GM12878 (cell line): Measurements from ENCODE around the gene TMEM178A. TPM values are rescaled to one million over a fixed set of nuclear protein-coding genes. Genes with fewer than 3 reads are reported as not detected.

Experiments
- ATAC-seq: fragments of 200-7000 bp; cut with Tn5 transposase; 3 replicates; pipeline ENCODE4 v1.9.1; 2020; ENCODE audit warnings: mild to moderate bottlenecking, moderate library complexity
- BruUV-seq: library from RNA; stranded (reverse); fragments of 400-500 nt; replicated peaks from 2 replicates; lab custom pipeline; 2021; lab: Mats Ljungman, UMichigan
- CTCF ChIA-PET: fragments of 300-600 bp; sonication (Branson Sonifier 250); formaldehyde crosslinking; extraction: SDS; loops from one replicate; lab custom pipeline; 2021; ENCODE audit warnings: inconsistent platforms; lab: Yijun Ruan, JAX
- POLR2A ChIA-PET: fragments of 350-600 bp; formaldehyde crosslinking; extraction: SDS; loops from one replicate; lab custom pipeline; 2021; ENCODE audit warnings: inconsistent platforms; lab: Charles Lee
- RAD21 ChIA-PET: fragments of 300-600 bp; sonication (Branson Sonifier 250); formaldehyde crosslinking; loops from one replicate; lab custom pipeline; 2023; ENCODE audit warnings: antibody characterized with exemption; ENCODE audit not compliant: unreplicated experiment; lab: Charles Lee
- SMC1A ChIA-PET: fragments of 300-600 bp; sonication (Branson Sonifier 250); formaldehyde crosslinking; loops from one replicate; lab custom pipeline; 2023; ENCODE audit not compliant: unreplicated experiment, uncharacterized antibody; lab: Charles Lee
- DNase-seq: peaks from one replicate; pipeline ENCODE4 v3.0.0-alpha.2; 2011; ENCODE audit warnings: low read depth, low spot score
- FAIRE-seq: peaks from 3 replicates; lab custom pipeline; 2011; peaks lifted over from hg19 to GRCh38; lab: Jason Lieb, UNC
- H2AFZ ChIP-seq: 2 replicates; pipeline ENCODE4 v1.6.0; 2011; ENCODE audit warnings: low read depth, low read length, control low read depth; ENCODE audit not compliant: control insufficient read depth
- H3K27ac ChIP-seq: 2 replicates; pipeline ENCODE4 v1.5.1; 2011; ENCODE audit warnings: control low read depth; ENCODE audit not compliant: control insufficient read depth, insufficient read depth
- H3K27me3 ChIP-seq, 2 experiments: replicated peaks in 1 of 2; 2 replicates each; pipeline versions ENCODE4 v1.6.0 to v1.6.1; 2011; ENCODE audit warnings: low read length in 1 of 2; ENCODE audit not compliant: control insufficient read depth in 2 of 2, insufficient read depth in 2 of 2
- H3K36me3 ChIP-seq, 2 experiments: 2 replicates each; pipeline ENCODE4 v1.5.1; 2011; ENCODE audit warnings: low read length in 1 of 2; ENCODE audit not compliant: control insufficient read depth in 2 of 2, insufficient read depth in 2 of 2
- H3K4me1 ChIP-seq: 2 replicates; pipeline ENCODE4 v1.6.1; 2011; ENCODE audit warnings: mild to moderate bottlenecking, low read length, moderate library complexity, mixed read lengths; ENCODE audit not compliant: control insufficient read depth, insufficient read depth
- H3K4me2 ChIP-seq: 2 replicates; pipeline ENCODE4 v1.6.0; 2011; ENCODE audit warnings: control low read depth; ENCODE audit not compliant: control insufficient read depth, insufficient read depth
- H3K4me3 ChIP-seq: fragments of 200-600 bp; sonication (generic); 2 replicates; pipeline ENCODE4 v1.5.1; 2016
- H3K79me2 ChIP-seq: 2 replicates; pipeline ENCODE4 v1.6.0; 2011; ENCODE audit warnings: low read length; ENCODE audit not compliant: control insufficient read depth, insufficient read depth
- H3K9ac ChIP-seq: 2 replicates; pipeline ENCODE4 v1.8.0; 2011; ENCODE audit warnings: low read length, control low read depth, mixed read lengths; ENCODE audit not compliant: control insufficient read depth, insufficient read depth
- H3K9me3 ChIP-seq: replicated peaks from 3 replicates; pipeline ENCODE4 v1.5.1; 2011; ENCODE audit warnings: mild to moderate bottlenecking, low read length; ENCODE audit not compliant: control insufficient read depth, insufficient read depth
- H4K20me1 ChIP-seq: 2 replicates; pipeline ENCODE4 v1.6.0; 2011; ENCODE audit not compliant: control insufficient read depth, insufficient read depth
- CBX3 ChIP-seq: fragments of 200-600 bp; sonication (generic); IDR thresholded peaks from 2 replicates; pipeline ENCODE4 v1.6.1; 2016; ENCODE audit warnings: low read depth, borderline replicate concordance
- CREM ChIP-seq: IDR thresholded peaks from 2 replicates; pipeline ENCODE4 v1.6.1; 2014; ENCODE audit warnings: antibody characterized with exemption, low read depth
- ESRRA ChIP-seq: IDR thresholded peaks from 2 replicates; pipeline ENCODE4 v1.6.1; 2012; ENCODE audit warnings: mild to moderate bottlenecking, low read length, improper control_type of control experiment
- GATAD2B ChIP-seq: fragments of 450-650 bp; conservative IDR thresholded peaks from 2 replicates; pipeline ENCODE4 v1.6.1; 2017; ENCODE audit warnings: low read depth, mild to moderate bottlenecking, moderate library complexity
- HCFC1 ChIP-seq: fragments of 150-350 bp; IDR thresholded peaks from 2 replicates; pipeline ENCODE4 v1.6.1; 2014; ENCODE audit warnings: low read length
- IKZF2 ChIP-seq, 2 experiments: fragments of 450-650 bp; IDR thresholded peaks; 2 replicates each; pipeline ENCODE4 v1.6.1; 2017; ENCODE audit warnings: mild to moderate bottlenecking in 2 of 2, moderate library complexity in 2 of 2
- KAT2A ChIP-seq: conservative IDR thresholded peaks from 2 replicates; pipeline ENCODE4 v1.6.1; 2011; ENCODE audit warnings: low read depth, low read length; ENCODE audit not compliant: control insufficient read depth
- MEF2B ChIP-seq: fragments of 450-650 bp; IDR thresholded peaks from 2 replicates; pipeline ENCODE4 v1.6.1; 2018; ENCODE audit warnings: mild to moderate bottlenecking, moderate library complexity; ENCODE audit not compliant: partially characterized antibody, poor library complexity, severe bottlenecking
- RAD21 ChIP-seq: IDR thresholded peaks from 2 replicates; pipeline ENCODE4 v1.6.1; 2011; ENCODE audit warnings: mild to moderate bottlenecking, low read depth, low read length, moderate library complexity; ENCODE audit not compliant: insufficient read depth
- SMAD5 ChIP-seq: IDR thresholded peaks from 2 replicates; pipeline ENCODE4 v1.6.1; 2016; ENCODE audit warnings: antibody characterized with exemption, low read depth
- SREBF1 ChIP-seq: IDR thresholded peaks from 2 replicates; pipeline ENCODE4 v1.6.1; 2012; ENCODE audit warnings: mild to moderate bottlenecking, low read length
- STAT1 ChIP-seq: fragments of 450-650 bp; conservative IDR thresholded peaks from 2 replicates; pipeline ENCODE4 v1.6.1; 2014; ENCODE audit warnings: antibody characterized with exemption, mild to moderate bottlenecking
- TCF3 ChIP-seq: IDR thresholded peaks from 2 replicates; pipeline ENCODE4 v1.6.1; 2012; ENCODE audit warnings: low read depth, mild to moderate bottlenecking, low read length, borderline replicate concordance; ENCODE audit not compliant: insufficient read depth
- WGBS: methylation state at CpG from one replicate; pipeline ENCODE4 v1.1.6; 2016; ENCODE audit warnings: low lambda C conversion rate; ENCODE audit not compliant: insufficient replicate concordance, insufficient coverage; ENCODE audit errors: missing lambda C conversion rate; 5-methylcytosine and 5-hydroxymethylcytosine counted together
- in situ Hi-C: fragments of 300-500 bp; cut with MboI; formaldehyde crosslinking; loops from 9 replicates; pipeline ENCODE4 v1.14.3; 2018; ENCODE audit warnings: mixed read lengths
- intact Hi-C: fragments of 100-400 bp; cut with micrococcal nuclease; formaldehyde crosslinking; loops from one replicate; pipeline ENCODE4 v1.14.2; 2022; ENCODE audit not compliant: unreplicated experiment
- polyA plus RNA-seq, 11 experiments: library from polyadenylated mRNA; depleted of rRNA in 4 of 11; unstranded in 6 of 11; stranded (reverse) in 5 of 11; fragments of >200 nt; fragmentation: Nextera tagmentation in 4 of 11; fragmentation: Illumina TruSeq in 1 of 11; extraction: Ambion mirVana in 4 of 11; extraction: Trizol in 1 of 11; gene quantifications; 1 replicate in 1 of 11; 2 replicates in 10 of 11; pipeline versions ENCODE4 v1.2.1 to v1.2.3, GENCODE V29; 2011 to 2016; ENCODE audit warnings: inconsistent platforms in 2 of 11, missing spikeins in 2 of 11, low read depth in 1 of 11
- total RNA-seq, 4 experiments: library from RNA; depleted of rRNA in 3 of 4; stranded (reverse); fragments of >200 nt in 3 of 4; fragmentation: Illumina TruSeq in 1 of 4; extraction: Trizol in 1 of 4; gene quantifications; 2 replicates each; pipeline versions ENCODE4 v1.2.1 to v1.2.3, GENCODE V29; 2013 to 2021
- TF ChIP-seq, protein P1 (sequence below): IDR thresholded peaks from 2 replicates; pipeline ENCODE4 v1.6.1; 2011; ENCODE audit warnings: low read depth, mild to moderate bottlenecking, low read length, moderate library complexity, borderline replicate concordance; ENCODE audit errors: extremely low read depth
- TF ChIP-seq, protein P2 (sequence below): IDR thresholded peaks from 2 replicates; pipeline ENCODE4 v1.6.1; 2012; ENCODE audit warnings: mild to moderate bottlenecking, low read depth, low read length
- TF ChIP-seq, protein P3 (sequence below): fragments of 450-650 bp; IDR thresholded peaks from 2 replicates; pipeline ENCODE4 v1.6.1; 2018; ENCODE audit warnings: mild to moderate bottlenecking, low read depth, moderate library complexity; ENCODE audit not compliant: partially characterized antibody
- TF ChIP-seq, protein P4 (sequence below): IDR thresholded peaks from 2 replicates; pipeline ENCODE4 v1.6.1; 2011; ENCODE audit warnings: borderline replicate concordance, low read depth, mild to moderate bottlenecking, moderate library complexity, low read length; ENCODE audit not compliant: insufficient read depth, poor library complexity, severe bottlenecking

The TMEM178A gene
- total and polyA plus RNA-seq, 10 of the 15 experiments (the other 5 are each of a cell fraction or from before 2014, with no cell fraction given): not detected

DNA sequence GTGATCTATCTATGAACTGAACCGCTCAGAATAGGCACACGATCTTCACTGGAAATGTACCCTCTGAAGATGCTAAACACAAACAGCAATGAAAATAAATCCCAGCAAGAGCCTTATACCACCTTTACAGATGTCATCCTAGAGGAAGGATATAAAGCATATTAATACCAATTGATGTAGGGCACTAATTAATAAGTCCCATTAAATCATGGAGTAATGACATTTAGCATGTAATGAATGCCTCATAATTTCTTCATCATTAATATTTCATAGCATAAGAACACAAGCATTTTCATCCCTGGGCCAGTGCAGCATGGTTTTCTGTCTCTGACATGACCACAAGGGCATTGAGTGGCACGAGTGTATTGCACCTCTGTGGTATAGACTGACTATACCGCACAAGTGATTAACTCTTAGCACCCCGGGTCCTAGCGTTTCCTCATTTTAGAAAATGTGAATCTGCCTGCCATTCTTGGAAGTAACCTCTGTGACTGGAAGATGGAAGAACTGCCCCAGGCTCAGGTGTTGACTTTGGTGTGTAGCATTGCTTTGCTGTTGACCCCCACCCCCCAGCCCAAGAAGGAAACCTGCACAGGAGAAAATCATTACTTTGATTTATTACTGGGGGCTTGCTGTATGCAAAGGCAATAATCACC lies 1.4 kb upstream of the TMEM178A start:
- Histone ChIP-seq H3K9me3 (no peaks in the 10 kb centered on the region), H3K79me2 (no peaks in the 10 kb centered on the region), H3K36me3 (no peaks in the 10 kb centered on the region), H3K9ac (no peak overlapping the region)
- SMC1A ChIA-PET: no interaction called here
- no TSS peak for BruUV-seq
- POLR2A ChIA-PET: no interaction called here
- WGBS: 64% methylated on average over 6 of the region's 6 CpGs
- TF ChIP-seq STAT1 (no peak), SREBF1 (no peak), HCFC1 (no peak), GATAD2B (no peak), RAD21 (no peak), MEF2B (no peak), TCF3 (no peak), CBX3 (no peak), IKZF2 (IDR thresholded peaks at IDR 0.05) (no peak), ESRRA (no peak), SMAD5 (no peak), CREM (no peak), KAT2A (no peak)
- TF ChIP-seq, protein P1, sequence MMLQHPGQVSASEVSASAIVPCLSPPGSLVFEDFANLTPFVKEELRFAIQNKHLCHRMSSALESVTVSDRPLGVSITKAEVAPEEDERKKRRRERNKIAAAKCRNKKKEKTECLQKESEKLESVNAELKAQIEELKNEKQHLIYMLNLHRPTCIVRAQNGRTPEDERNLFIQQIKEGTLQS: no peak
- TF ChIP-seq, protein P2, sequence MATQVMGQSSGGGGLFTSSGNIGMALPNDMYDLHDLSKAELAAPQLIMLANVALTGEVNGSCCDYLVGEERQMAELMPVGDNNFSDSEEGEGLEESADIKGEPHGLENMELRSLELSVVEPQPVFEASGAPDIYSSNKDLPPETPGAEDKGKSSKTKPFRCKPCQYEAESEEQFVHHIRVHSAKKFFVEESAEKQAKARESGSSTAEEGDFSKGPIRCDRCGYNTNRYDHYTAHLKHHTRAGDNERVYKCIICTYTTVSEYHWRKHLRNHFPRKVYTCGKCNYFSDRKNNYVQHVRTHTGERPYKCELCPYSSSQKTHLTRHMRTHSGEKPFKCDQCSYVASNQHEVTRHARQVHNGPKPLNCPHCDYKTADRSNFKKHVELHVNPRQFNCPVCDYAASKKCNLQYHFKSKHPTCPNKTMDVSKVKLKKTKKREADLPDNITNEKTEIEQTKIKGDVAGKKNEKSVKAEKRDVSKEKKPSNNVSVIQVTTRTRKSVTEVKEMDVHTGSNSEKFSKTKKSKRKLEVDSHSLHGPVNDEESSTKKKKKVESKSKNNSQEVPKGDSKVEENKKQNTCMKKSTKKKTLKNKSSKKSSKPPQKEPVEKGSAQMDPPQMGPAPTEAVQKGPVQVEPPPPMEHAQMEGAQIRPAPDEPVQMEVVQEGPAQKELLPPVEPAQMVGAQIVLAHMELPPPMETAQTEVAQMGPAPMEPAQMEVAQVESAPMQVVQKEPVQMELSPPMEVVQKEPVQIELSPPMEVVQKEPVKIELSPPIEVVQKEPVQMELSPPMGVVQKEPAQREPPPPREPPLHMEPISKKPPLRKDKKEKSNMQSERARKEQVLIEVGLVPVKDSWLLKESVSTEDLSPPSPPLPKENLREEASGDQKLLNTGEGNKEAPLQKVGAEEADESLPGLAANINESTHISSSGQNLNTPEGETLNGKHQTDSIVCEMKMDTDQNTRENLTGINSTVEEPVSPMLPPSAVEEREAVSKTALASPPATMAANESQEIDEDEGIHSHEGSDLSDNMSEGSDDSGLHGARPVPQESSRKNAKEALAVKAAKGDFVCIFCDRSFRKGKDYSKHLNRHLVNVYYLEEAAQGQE: no peak
- TF ChIP-seq, protein P3, sequence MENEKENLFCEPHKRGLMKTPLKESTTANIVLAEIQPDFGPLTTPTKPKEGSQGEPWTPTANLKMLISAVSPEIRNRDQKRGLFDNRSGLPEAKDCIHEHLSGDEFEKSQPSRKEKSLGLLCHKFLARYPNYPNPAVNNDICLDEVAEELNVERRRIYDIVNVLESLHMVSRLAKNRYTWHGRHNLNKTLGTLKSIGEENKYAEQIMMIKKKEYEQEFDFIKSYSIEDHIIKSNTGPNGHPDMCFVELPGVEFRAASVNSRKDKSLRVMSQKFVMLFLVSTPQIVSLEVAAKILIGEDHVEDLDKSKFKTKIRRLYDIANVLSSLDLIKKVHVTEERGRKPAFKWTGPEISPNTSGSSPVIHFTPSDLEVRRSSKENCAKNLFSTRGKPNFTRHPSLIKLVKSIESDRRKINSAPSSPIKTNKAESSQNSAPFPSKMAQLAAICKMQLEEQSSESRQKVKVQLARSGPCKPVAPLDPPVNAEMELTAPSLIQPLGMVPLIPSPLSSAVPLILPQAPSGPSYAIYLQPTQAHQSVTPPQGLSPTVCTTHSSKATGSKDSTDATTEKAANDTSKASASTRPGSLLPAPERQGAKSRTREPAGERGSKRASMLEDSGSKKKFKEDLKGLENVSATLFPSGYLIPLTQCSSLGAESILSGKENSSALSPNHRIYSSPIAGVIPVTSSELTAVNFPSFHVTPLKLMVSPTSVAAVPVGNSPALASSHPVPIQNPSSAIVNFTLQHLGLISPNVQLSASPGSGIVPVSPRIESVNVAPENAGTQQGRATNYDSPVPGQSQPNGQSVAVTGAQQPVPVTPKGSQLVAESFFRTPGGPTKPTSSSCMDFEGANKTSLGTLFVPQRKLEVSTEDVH: no peak
- TF ChIP-seq, protein P4, sequence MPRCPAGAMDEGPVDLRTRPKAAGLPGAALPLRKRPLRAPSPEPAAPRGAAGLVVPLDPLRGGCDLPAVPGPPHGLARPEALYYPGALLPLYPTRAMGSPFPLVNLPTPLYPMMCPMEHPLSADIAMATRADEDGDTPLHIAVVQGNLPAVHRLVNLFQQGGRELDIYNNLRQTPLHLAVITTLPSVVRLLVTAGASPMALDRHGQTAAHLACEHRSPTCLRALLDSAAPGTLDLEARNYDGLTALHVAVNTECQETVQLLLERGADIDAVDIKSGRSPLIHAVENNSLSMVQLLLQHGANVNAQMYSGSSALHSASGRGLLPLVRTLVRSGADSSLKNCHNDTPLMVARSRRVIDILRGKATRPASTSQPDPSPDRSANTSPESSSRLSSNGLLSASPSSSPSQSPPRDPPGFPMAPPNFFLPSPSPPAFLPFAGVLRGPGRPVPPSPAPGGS: no peak
- TF ChIP-seq, all 136 proteins: peak for 0
- ChIA-PET RAD21 (no interaction called here), CTCF (no interaction called here)
- in situ Hi-C loops: no loop called here
- no peak for DNase-seq
- no peak overlapping the region for H3K27ac ChIP-seq
- no peak for ATAC-seq
- no peak overlapping the region for H3K4me3 ChIP-seq
- FAIRE-seq: no peak
- H3K27me3 ChIP-seq: peaks cover 4 to 21% of the 10 kb centered on the region in 2 experiments; a peak in 3 of 4 replicates
- H3K4me1 ChIP-seq: no peaks in the 10 kb centered on the region
- no peak overlapping the region for H2AFZ ChIP-seq
- intact Hi-C loops: no loop called here
- H4K20me1 ChIP-seq: no peaks in the 10 kb centered on the region
- no peak overlapping the region for H3K4me2 ChIP-seq
